Measurements from ENCODE around the gene PPP2R5D.

DNA sequence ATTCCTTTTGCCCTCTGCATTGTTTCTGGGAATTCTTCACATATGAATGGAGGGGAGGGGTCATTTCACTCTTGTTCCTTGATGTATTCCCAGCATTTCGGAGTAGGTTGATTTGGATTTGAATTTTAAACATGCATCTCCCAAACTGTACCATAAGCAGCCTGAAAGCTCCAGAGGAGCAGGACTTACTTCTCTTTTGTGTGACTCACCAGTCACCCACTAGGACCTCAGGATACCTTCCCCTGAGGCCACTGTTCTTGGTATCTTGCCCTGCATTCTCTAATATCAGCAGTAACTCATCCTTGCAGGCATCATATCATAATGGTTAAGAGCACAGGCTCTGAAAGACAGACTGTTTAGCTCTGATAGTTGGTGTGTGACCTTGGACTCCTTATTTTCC is 74.2 kb downstream of the PPP2R5D start:
- TF ChIP-seq, protein P1, sequence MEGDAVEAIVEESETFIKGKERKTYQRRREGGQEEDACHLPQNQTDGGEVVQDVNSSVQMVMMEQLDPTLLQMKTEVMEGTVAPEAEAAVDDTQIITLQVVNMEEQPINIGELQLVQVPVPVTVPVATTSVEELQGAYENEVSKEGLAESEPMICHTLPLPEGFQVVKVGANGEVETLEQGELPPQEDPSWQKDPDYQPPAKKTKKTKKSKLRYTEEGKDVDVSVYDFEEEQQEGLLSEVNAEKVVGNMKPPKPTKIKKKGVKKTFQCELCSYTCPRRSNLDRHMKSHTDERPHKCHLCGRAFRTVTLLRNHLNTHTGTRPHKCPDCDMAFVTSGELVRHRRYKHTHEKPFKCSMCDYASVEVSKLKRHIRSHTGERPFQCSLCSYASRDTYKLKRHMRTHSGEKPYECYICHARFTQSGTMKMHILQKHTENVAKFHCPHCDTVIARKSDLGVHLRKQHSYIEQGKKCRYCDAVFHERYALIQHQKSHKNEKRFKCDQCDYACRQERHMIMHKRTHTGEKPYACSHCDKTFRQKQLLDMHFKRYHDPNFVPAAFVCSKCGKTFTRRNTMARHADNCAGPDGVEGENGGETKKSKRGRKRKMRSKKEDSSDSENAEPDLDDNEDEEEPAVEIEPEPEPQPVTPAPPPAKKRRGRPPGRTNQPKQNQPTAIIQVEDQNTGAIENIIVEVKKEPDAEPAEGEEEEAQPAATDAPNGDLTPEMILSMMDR (IDR thresholded peaks at IDR 0.05; ENCODE audit: low read length), result no peak
- no peak for TF ChIP-seq EZH2 (optimal IDR thresholded peaks at IDR 0.05; ENCODE audit: low read depth, low read length)
- no peak for TF ChIP-seq EZH2phosphoT487 (IDR thresholded peaks at IDR 0.05; ENCODE audit: low read length)

Measured in MM.1S (cell line).